ENCODE data around the gene BPIFB6.

GRCh38 chr20:33054381-33054780 is 22.9 kb downstream of the BPIFB6 start:
- TF ChIP-seq CTCF (conservative IDR thresholded peaks at IDR 0.05) = no peak
- no peak for TF ChIP-seq EZH2 (IDR thresholded peaks at IDR 0.05; ENCODE audit: low read depth)
